HG03521 (cell line): ENCODE results near the gene YKT6.
"Not testable (repeated sequence)": the region's sequence is repeated elsewhere in the genome, so short reads cannot be mapped to it uniquely, and the experiment has no call there.

ENCODE experiments used
- ATAC-seq: cut with Tn5 transposase; IDR thresholded peaks from one replicate; pipeline ENCODE4 v1.9.1; 2021; ENCODE audit warnings: mild to moderate bottlenecking, moderate library complexity; ENCODE audit not compliant: unreplicated experiment

Gene YKT6

GRCh38 chr7:44191171-44191570 lies 9.6 kb upstream of the YKT6 start:
- ATAC-seq = no peak

GRCh38 chr7:44193011-44193802 lies 7.6 kb upstream of the YKT6 start:
- no peak for ATAC-seq

- ATAC-seq = no peak
Measured at GRCh38 chr7:44194069-44194468, 6.7 kb upstream of the YKT6 start.

- ATAC-seq = no peak
Measured at GRCh38 chr7:44194562-44195145, 6.1 kb upstream of the YKT6 start.

- no peak for ATAC-seq
Measured at GRCh38 chr7:44195889-44196288, 4.9 kb upstream of the YKT6 start.

- ATAC-seq = no peak
Measured at GRCh38 chr7:44196450-44196872, 4.3 kb upstream of the YKT6 start.

- ATAC-seq = no peak
Measured at GRCh38 chr7:44197474-44197873, 3.3 kb upstream of the YKT6 start.

GRCh38 chr7:44200163-44200562 lies 615 bp upstream of the YKT6 start:
- ATAC-seq = not testable (repeated sequence)

GRCh38 chr7:44201813-44202212 lies 1.0 kb downstream of the YKT6 start:
- ATAC-seq = no peak

GRCh38 chr7:44206008-44206407 lies 5.2 kb downstream of the YKT6 start:
- ATAC-seq = no peak

GRCh38 chr7:44208085-44208484 lies 7.3 kb downstream of the YKT6 start:
- no peak for ATAC-seq

GRCh38 chr7:44210107-44210506 lies 9.3 kb downstream of the YKT6 start:
- no peak for ATAC-seq

- ATAC-seq = no peak
Measured at GRCh38 chr7:44211126-44211675, 10.4 kb downstream of the YKT6 start.

- no peak for ATAC-seq
Measured at GRCh38 chr7:44212018-44212417, 11.2 kb downstream of the YKT6 start.

GRCh38 chr7:44212581-44213184 lies 11.9 kb downstream of the YKT6 start:
- no peak for ATAC-seq

GRCh38 chr7:44213206-44213876 lies 12.6 kb downstream of the YKT6 start:
- no peak for ATAC-seq

GRCh38 chr7:44213877-44214388 lies 13.2 kb downstream of the YKT6 start:
- no peak for ATAC-seq

GRCh38 chr7:44215531-44215930 lies 14.8 kb downstream of the YKT6 start:
- ATAC-seq = no peak

- no peak for ATAC-seq
Measured at GRCh38 chr7:44216019-44216418, 15.2 kb downstream of the YKT6 start.

- ATAC-seq = no peak
Measured at GRCh38 chr7:44216521-44217222, 15.9 kb downstream of the YKT6 start.
